Adipocyte (in vitro differentiated cells): ENCODE results near the gene ATXN1.

Source experiments
- DNase-seq: peaks from one replicate; pipeline ENCODE4 v3.0.0-alpha.2; 2015; ENCODE audit warnings: low read depth
- H3K27me3 ChIP-seq: replicated peaks from 2 replicates; pipeline ENCODE4 v1.7.0; 2013; ENCODE audit warnings: mild to moderate bottlenecking, low read length, moderate library complexity; ENCODE audit not compliant: control insufficient read depth, insufficient read depth
- H3K36me3 ChIP-seq: 2 replicates; pipeline ENCODE4 v1.7.0; 2013; ENCODE audit warnings: low read length, mild to moderate bottlenecking, moderate library complexity; ENCODE audit not compliant: control insufficient read depth, insufficient read depth, severe bottlenecking
- H3K4me1 ChIP-seq: 2 replicates; pipeline ENCODE4 v1.7.0; 2013; ENCODE audit warnings: mild to moderate bottlenecking, low read length, moderate library complexity; ENCODE audit not compliant: control insufficient read depth, insufficient read depth
- H3K4me3 ChIP-seq: 2 replicates; pipeline ENCODE4 v1.7.0; 2013; ENCODE audit warnings: mild to moderate bottlenecking, low read length, moderate library complexity
- H3K9ac ChIP-seq: 2 replicates; pipeline ENCODE4 v1.7.0; 2013; ENCODE audit warnings: mild to moderate bottlenecking, low read length, moderate library complexity
- H3K9me3 ChIP-seq: 2 replicates; pipeline ENCODE4 v1.7.0; 2013; ENCODE audit warnings: mild to moderate bottlenecking, low read length, moderate library complexity; ENCODE audit not compliant: control insufficient read depth

The ATXN1 gene

DNA sequence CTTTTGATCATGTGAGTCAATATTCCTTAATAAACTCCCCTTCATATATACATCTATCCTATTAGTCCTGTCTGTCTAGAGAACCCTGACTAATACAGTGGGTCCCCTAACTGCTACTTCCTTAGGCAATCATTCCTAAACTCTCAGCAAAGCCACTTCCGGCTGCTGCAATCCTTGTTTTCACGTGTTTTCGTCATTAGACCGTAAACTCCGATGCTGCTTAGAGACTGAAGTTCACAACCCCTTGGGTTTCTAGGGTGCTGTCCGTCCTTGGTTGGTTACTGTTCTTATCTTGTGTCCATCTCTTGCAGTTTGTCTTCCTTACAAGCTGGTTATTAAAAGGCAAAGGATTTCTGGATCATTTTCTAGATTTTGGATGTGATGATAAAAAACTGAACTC, 416.5 kb downstream of the ATXN1 start:
- H3K4me3 ChIP-seq: no peak overlapping the region

DNA sequence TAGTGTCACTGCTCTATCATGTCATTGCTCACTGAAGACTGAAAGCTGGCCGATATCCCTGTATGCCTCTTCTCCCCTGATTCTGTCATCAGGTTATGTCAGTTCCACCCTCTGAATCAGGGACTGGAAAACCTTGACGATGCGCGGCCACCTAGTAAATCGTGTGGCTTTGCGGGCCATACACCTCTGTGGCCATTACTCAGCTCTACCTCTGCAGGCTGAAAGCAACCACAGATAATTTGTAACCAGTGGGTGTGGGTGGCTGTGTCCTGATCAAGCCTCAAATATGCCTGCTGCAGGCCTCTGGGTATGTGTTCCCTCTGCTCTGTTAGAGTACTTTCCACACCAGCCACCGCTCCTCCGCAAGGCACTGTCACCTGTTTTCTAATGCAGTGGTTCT, 417.7 kb downstream of the ATXN1 start:
- H3K36me3 ChIP-seq: no peaks in the 10 kb centered on the region
- no peak overlapping the region for H3K4me3 ChIP-seq
- H3K9me3 ChIP-seq: no peaks in the 10 kb centered on the region
- peaks cover 34% of the 10 kb centered on the region for H3K4me1 ChIP-seq
- no peak for DNase-seq
- no peaks in the 10 kb centered on the region for H3K27me3 ChIP-seq
- H3K9ac ChIP-seq: no peak overlapping the region

More for the DNA sequence above, 416.5 kb downstream of the ATXN1 start:
- H3K9ac ChIP-seq: no peak overlapping the region
- no peaks in the 10 kb centered on the region for H3K27me3 ChIP-seq
- H3K4me1 ChIP-seq: peaks cover 23% of the 10 kb centered on the region
- no peaks in the 10 kb centered on the region for H3K36me3 ChIP-seq
- no peak for DNase-seq
- H3K9me3 ChIP-seq: no peaks in the 10 kb centered on the region

DNA sequence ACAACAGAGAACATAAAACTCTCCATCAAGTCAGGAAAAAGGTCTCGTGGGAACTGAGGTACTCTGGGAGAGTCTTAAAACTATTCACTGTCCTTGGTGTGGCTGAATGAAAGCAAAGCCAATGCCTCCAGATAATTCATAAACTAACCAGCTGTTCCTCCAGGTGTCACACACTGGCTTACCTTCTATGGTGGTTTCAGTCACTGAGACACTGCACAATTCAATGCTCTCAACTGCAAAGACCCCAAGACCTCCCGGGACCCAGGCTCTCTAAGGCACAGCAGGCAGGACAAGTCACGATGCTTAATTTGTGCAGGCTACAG, 422.0 kb downstream of the ATXN1 start:
- no peak for DNase-seq

DNA sequence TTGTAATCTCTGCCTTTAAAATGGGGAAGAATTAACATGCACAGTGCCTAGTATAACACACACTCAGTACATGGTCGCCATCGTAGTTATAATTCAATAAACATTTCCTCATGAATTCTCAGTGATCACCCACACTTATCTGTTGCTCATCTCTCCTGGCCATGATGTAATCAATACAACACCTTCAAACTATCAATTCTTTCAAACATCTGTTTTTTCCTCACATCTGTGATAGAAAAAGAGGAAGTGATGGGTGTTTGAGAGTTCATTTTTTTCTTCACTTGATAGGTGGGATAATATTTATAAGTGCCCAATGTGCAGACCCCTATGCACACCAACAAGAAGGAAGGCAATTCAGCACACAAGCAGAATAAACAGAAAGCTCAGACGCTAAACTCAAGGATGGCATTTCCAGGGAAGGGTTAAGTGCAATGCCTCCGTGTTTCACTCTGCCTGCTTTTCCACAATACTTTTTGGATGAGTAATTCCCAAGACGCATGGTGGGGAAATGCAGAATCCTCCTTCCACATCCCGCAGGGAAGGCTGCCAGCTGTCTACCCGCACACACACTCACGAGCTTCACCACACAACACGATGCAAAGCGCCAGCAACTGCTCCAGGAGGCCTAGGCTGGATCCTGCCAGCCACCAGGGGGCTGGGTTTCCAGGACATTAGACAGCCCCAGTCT, 422.5 kb downstream of the ATXN1 start:
- H3K36me3 ChIP-seq: no peaks in the 10 kb centered on the region
- peak overlapping the region; percentile 20 for H3K9ac ChIP-seq
- H3K9me3 ChIP-seq: no peaks in the 10 kb centered on the region
- DNase-seq: peak; percentile 98
- peak overlapping the region; percentile 56 for H3K4me3 ChIP-seq
- H3K27me3 ChIP-seq: no peaks in the 10 kb centered on the region
- H3K4me1 ChIP-seq: peaks cover 67% of the 10 kb centered on the region

More for the DNA sequence above, 422.0 kb downstream of the ATXN1 start:
- Histone ChIP-seq H3K36me3 (no peaks in the 10 kb centered on the region), H3K9ac (no peak overlapping the region), H3K4me3 (no peak overlapping the region), H3K9me3 (no peaks in the 10 kb centered on the region), H3K27me3 (no peaks in the 10 kb centered on the region), H3K4me1 (peaks cover 62% of the 10 kb centered on the region)

DNA sequence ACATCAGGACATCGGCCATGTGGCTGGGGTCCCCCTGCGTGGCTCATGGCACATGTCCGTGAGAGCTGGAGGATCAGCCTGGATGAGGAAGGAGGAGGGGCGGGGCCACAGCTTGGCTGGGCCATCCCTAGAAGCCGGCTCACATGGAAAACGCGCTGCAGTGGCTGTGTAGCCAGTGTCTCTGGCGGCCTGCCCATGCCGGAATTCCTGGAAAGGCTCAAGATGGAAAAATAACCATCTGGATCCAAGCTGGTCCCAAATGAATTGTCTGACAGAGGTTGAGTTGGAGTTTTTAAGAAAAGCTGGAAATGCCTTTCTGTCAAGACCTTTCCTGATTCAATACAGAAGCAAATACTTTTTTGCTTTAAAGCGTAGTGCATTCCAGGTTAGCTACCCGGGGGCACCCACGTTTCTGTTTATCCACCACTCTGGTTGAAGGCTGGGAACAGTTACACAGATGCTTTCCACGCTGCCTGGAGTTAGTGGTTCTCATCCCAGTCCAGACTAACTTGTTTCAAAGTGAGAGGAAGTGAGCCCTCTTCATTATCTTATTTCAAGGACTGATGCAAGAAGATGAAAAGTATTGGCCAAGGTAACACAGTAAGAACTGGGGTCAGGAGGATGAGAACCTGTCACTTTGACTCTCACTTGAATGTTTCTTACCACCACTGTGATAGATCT, 423.8 kb downstream of the ATXN1 start:
- Histone ChIP-seq H3K9me3 (no peaks in the 10 kb centered on the region), H3K9ac (peak overlapping the region; percentile 2), H3K27me3 (no peaks in the 10 kb centered on the region), H3K36me3 (no peaks in the 10 kb centered on the region), H3K4me3 (peak overlapping the region; percentile 9), H3K4me1 (peaks cover 71% of the 10 kb centered on the region)
- DNase-seq: peak; percentile 88

DNA sequence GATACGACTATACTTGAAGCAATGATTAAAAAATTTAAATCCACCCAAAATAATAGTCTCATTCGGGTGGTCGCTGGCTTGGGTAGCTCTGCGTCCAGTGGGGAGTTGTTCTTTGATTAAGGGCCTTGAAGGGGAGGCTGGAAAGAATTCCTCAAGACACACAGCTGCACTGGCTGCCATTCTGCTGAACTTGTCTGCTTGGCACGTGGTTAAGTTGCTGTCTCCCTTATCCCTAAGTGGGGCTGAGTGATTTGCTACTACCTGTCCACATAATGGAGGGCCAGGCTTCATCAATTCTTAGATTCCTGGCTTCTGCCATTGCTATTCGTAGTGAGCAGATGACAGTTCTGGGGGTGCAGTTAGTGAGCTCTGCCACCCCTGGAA, 424.4 kb downstream of the ATXN1 start:
- H3K9ac ChIP-seq: peak overlapping the region; percentile 13
- no peaks in the 10 kb centered on the region for H3K9me3 ChIP-seq
- no peak overlapping the region for H3K4me3 ChIP-seq
- no peaks in the 10 kb centered on the region for H3K27me3 ChIP-seq
- no peaks in the 10 kb centered on the region for H3K36me3 ChIP-seq
- peaks cover 70% of the 10 kb centered on the region for H3K4me1 ChIP-seq
- no peak for DNase-seq

DNA sequence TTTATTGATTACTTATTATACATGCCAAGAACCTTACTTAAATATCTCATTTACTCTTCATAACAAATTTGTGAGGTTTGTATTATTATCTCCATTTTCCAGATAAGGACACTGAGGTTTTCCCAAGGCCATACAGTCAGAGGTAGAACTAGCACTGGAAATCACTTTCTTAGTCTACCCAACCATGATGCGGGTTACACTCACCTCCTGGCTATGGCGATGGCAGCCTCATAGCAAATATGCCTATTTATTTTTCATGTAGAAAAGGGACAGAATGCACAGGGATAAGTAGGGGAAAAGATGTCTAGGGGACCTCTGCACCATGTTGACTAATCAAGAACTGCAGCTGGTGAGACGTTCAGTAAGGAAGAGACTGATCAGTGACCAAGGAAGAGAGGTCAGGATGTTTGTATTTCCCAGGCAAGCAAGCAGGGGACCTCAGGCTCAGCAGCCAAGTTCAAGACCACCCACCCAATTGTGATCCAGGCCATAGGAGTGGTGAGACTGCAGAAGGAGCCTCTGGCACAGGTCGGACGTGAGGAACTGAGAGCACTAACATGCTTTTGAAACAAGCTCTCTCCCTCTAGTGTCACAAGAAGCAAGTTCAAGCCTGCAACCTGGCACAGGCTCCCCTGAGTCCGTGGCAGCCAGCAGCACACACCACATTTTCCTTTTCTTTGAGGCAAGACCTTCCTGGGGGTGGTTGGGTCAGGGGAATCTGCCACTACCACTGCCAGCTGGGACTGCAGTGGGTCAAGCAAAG, 425.0 kb downstream of the ATXN1 start:
- peaks cover 76% of the 10 kb centered on the region for H3K4me1 ChIP-seq

DNA sequence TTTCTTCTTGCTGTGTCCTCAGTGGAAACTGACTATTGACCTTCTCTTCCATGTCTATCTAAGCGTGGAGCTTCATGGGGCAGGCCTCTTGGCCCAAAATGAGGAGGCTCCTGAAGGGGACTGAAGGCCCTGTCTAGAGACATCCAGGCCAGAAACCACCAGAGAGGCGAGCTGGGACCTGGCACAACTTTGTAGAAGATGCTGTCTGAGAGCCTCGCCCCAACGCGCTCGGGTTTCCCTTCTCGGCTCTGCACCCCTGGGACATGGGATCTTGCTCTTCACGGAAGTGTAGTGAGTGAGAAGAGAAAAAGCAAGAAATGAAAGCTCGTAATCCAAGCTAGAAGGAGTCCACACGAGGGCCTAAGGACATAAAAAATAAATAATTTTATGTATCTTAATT, 426.1 kb downstream of the ATXN1 start:
- Histone ChIP-seq H3K4me1 (peaks cover 76% of the 10 kb centered on the region), H3K4me3 (no peak overlapping the region), H3K9me3 (no peaks in the 10 kb centered on the region), H3K36me3 (no peaks in the 10 kb centered on the region), H3K27me3 (no peaks in the 10 kb centered on the region), H3K9ac (no peak overlapping the region)
- no peak for DNase-seq

More for the DNA sequence above, 425.0 kb downstream of the ATXN1 start:
- Histone ChIP-seq H3K9me3 (no peaks in the 10 kb centered on the region), H3K27me3 (no peaks in the 10 kb centered on the region), H3K4me3 (no peak overlapping the region), H3K9ac (no peak overlapping the region), H3K36me3 (no peaks in the 10 kb centered on the region)
- no peak for DNase-seq

DNA sequence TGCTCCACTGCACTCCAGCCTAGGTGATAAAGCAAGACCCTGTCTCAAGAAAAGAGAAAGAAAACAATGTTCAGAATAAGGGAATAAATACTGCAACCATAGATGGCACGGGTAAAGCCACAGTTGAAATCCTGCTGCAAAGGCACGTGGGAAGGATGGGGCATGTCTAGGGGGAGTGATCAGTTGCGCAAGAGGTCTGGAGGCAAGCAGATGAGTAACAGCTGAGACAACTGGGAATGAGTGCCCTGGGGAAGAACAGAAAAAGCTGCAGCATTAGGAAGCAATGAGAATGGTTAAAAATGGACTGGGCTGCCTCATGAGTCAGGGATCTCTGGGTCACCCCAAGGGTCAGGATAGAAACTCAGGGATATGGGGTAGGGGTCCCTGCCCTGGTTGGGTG, 426.6 kb downstream of the ATXN1 start:
- DNase-seq: peak; percentile 95
- Histone ChIP-seq H3K36me3 (no peaks in the 10 kb centered on the region), H3K4me1 (peaks cover 76% of the 10 kb centered on the region), H3K9me3 (no peaks in the 10 kb centered on the region), H3K27me3 (no peaks in the 10 kb centered on the region), H3K4me3 (peak overlapping the region; percentile 35), H3K9ac (no peak overlapping the region)

DNA sequence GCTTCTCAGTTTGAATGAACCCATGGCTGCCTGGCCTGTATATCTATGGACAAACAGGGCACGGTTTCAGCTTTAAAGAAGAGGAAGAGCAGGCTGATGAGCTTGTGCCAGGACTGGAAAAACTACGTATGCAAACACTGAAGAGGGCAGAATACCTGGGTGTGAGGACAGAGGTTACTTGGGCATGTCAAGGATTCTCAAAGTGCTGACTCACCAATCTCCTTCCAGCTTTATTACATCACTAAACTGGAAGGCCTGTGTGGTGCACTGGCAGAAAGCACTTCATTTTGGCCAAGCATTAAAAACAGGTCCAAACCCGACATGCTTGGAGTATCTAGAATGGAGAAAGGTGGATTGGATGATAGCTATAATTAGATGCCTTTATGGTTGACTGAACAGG, 427.7 kb downstream of the ATXN1 start:
- Histone ChIP-seq H3K9me3 (no peaks in the 10 kb centered on the region), H3K4me1 (peaks cover 66% of the 10 kb centered on the region), H3K36me3 (no peaks in the 10 kb centered on the region), H3K4me3 (no peak overlapping the region), H3K9ac (no peak overlapping the region), H3K27me3 (no peaks in the 10 kb centered on the region)
- peak; percentile 49 for DNase-seq

DNA sequence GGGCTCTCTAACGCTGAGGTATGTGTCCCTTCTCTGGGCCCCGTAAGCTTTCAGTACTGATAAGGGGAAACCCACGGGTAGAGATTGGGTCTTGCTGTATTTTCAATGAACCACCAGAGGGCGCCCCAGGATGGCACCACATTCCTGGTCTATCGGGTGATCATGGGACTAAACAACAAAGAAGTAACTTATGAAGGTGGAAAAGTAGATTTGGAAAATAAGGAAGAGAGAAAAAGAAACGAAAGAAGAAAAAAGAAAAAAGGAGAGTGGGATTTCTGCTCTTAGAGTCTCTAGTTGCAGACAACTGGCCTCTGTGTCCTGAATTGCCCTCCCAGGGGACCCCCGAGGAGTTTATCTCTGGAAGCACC, 429.1 kb downstream of the ATXN1 start:
- peak overlapping the region; percentile 68 for H3K9ac ChIP-seq
- peak overlapping the region; percentile 60 for H3K4me3 ChIP-seq
- H3K36me3 ChIP-seq: no peaks in the 10 kb centered on the region
- H3K4me1 ChIP-seq: peaks cover 51% of the 10 kb centered on the region
- DNase-seq: peak; percentile 90
- no peaks in the 10 kb centered on the region for H3K27me3 ChIP-seq
- no peaks in the 10 kb centered on the region for H3K9me3 ChIP-seq
